Hepatocyte (in vitro differentiated cells): Measurements from ENCODE around the gene ARL14.

Source experiments
- CTCF ChIP-seq: fragments of 200-600 bp; sonication (generic); IDR thresholded peaks from 2 replicates; pipeline ENCODE4 v1.5.1; 2016; ENCODE audit warnings: antibody characterized with exemption, mild to moderate bottlenecking; ENCODE audit not compliant: poor library complexity
- EZH2 ChIP-seq: fragments of 200-600 bp; sonication (generic); IDR thresholded peaks from 2 replicates; pipeline ENCODE4 v1.6.1; 2016; ENCODE audit warnings: antibody characterized with exemption, mild to moderate bottlenecking, borderline replicate concordance

- TF ChIP-seq CTCF (no peak), EZH2 (no peak)
Observed at GRCh38 chr3:160709477-160710182, 32.7 kb downstream of the ARL14 start.
